Activated CD8-positive, alpha-beta memory T cell treated with anti-CD3 and anti-CD28 coated beads for 36 hours (primary cell): Measurements from ENCODE around the gene MRPL46. TPM values are rescaled to one million over a fixed set of nuclear protein-coding genes. Genes with fewer than 3 reads are reported as not detected.

Source experiments
- CTCF ChIA-PET: fragments of 350-600 bp; sonication (Branson Sonifier 250); formaldehyde crosslinking; loops from one replicate; lab custom pipeline; 2021; ENCODE audit warnings: antibody characterized with exemption; lab: Charles Lee
- POLR2A ChIA-PET: fragments of 350-600 bp; sonication (Branson Sonifier 250); formaldehyde crosslinking; loops from one replicate; lab custom pipeline; 2021; ENCODE audit warnings: antibody characterized with exemption; lab: Charles Lee
- total RNA-seq, 2 experiments: library from RNA; stranded (reverse); gene quantifications; one replicate each; pipeline ENCODE4 v1.2.3, GENCODE V29; 2021

MRPL46 gene
- 10 to 100 TPM; 46.9 to 48.5 TPM for total RNA-seq

- POLR2A ChIA-PET, result interaction anchor here (0.8 to 1.3 kb wide), 3 partner anchors 9 to 181 kb away, joined by 3 to 4 read pairs (median 4); partner anchors contain the start of gene ISG20
- CTCF ChIA-PET, result interaction anchor here (1.0 to 2.5 kb wide), 4 partner anchors 9 to 191 kb away, joined by 3 to 7 read pairs (median 4); no protein-coding TSS in a partner anchor
These were observed at the start of gene MRPL46, which contains the start of gene MRPS11 for GRCh38 chr15:88467073-88467934. MRPL46 (minus strand) TSS chr15:88467388; CDS start chr15:88467377, 11 bp downstream. MRPS11 (plus strand) TSS chr15:88467708; CDS start chr15:88467718, 10 bp downstream.

GRCh38 chr15:88513195-88513594, 46.0 kb upstream of the MRPL46 start:
- CTCF ChIA-PET, result no interaction called here
- POLR2A ChIA-PET, result no interaction called here

GRCh38 chr15:88512601-88513000, 45.4 kb upstream of the MRPL46 start:
- ChIA-PET CTCF (interaction anchor here (1.2 kb wide), 1 partner anchor 34 kb away, joined by 3 read pairs; no protein-coding TSS in a partner anchor), POLR2A (no interaction called here)

GRCh38 chr15:88512078-88512477, 44.9 kb upstream of the MRPL46 start:
- CTCF ChIA-PET, result interaction anchor here (1.2 kb wide), 1 partner anchor 34 kb away, joined by 3 read pairs; no protein-coding TSS in a partner anchor

GRCh38 chr15:88511161-88511560, 44.0 kb upstream of the MRPL46 start:
- ChIA-PET CTCF (no interaction called here), POLR2A (no interaction called here)

More at GRCh38 chr15:88512078-88512477, 44.9 kb upstream of the MRPL46 start:
- POLR2A ChIA-PET, result no interaction called here

- ChIA-PET CTCF (no interaction called here), POLR2A (no interaction called here)
These were observed 42.8 kb upstream of the MRPL46 start for GRCh38 chr15:88509964-88510363.

- CTCF ChIA-PET, result no interaction called here
These were observed 42.1 kb upstream of the MRPL46 start for GRCh38 chr15:88509321-88509720.

GRCh38 chr15:88506628-88507027, 39.4 kb upstream of the MRPL46 start:
- POLR2A ChIA-PET, result no interaction called here
- CTCF ChIA-PET, result no interaction called here

More at GRCh38 chr15:88509321-88509720, 42.1 kb upstream of the MRPL46 start:
- POLR2A ChIA-PET, result no interaction called here

- POLR2A ChIA-PET, result no interaction called here
These were observed 38.5 kb upstream of the MRPL46 start for GRCh38 chr15:88505721-88506120.

GRCh38 chr15:88504445-88504844, 37.3 kb upstream of the MRPL46 start:
- CTCF ChIA-PET, result interaction anchor here (0.6 kb wide), 1 partner anchor 14 kb away, joined by 3 read pairs; no protein-coding TSS in a partner anchor

More at GRCh38 chr15:88505721-88506120, 38.5 kb upstream of the MRPL46 start:
- CTCF ChIA-PET, result no interaction called here

GRCh38 chr15:88498996-88499395, 31.8 kb upstream of the MRPL46 start:
- POLR2A ChIA-PET, result no interaction called here
- CTCF ChIA-PET, result no interaction called here

More at GRCh38 chr15:88504445-88504844, 37.3 kb upstream of the MRPL46 start:
- POLR2A ChIA-PET, result no interaction called here

- ChIA-PET POLR2A (no interaction called here), CTCF (no interaction called here)
These were observed 30.0 kb upstream of the MRPL46 start for GRCh38 chr15:88497109-88497765.

- POLR2A ChIA-PET, result no interaction called here
- CTCF ChIA-PET, result no interaction called here
These were observed 26.7 kb upstream of the MRPL46 start for GRCh38 chr15:88493844-88494243.

GRCh38 chr15:88491158-88491557, 24.0 kb upstream of the MRPL46 start:
- ChIA-PET CTCF (no interaction called here), POLR2A (no interaction called here)

- ChIA-PET CTCF (no interaction called here), POLR2A (no interaction called here)
These were observed 22.8 kb upstream of the MRPL46 start for GRCh38 chr15:88490036-88490435.

GRCh38 chr15:88489321-88489720, 22.1 kb upstream of the MRPL46 start:
- ChIA-PET POLR2A (no interaction called here), CTCF (no interaction called here)

- ChIA-PET CTCF (no interaction called here), POLR2A (interaction anchor here (0.6 kb wide), 1 partner anchor 124 kb away, joined by 4 read pairs; no protein-coding TSS in a partner anchor)
These were observed 20.8 kb upstream of the MRPL46 start for GRCh38 chr15:88487796-88488523.

- ChIA-PET POLR2A (no interaction called here), CTCF (no interaction called here)
These were observed 20.1 kb upstream of the MRPL46 start for GRCh38 chr15:88487178-88487795.
